G401.6 (cell line): ENCODE data around the gene TMEM89.

ENCODE experiments used
- FAIRE-seq: peaks from 2 replicates; lab custom pipeline; 2012; peaks lifted over from hg19 to GRCh38; lab: Jason Lieb, UNC

Gene TMEM89

DNA sequence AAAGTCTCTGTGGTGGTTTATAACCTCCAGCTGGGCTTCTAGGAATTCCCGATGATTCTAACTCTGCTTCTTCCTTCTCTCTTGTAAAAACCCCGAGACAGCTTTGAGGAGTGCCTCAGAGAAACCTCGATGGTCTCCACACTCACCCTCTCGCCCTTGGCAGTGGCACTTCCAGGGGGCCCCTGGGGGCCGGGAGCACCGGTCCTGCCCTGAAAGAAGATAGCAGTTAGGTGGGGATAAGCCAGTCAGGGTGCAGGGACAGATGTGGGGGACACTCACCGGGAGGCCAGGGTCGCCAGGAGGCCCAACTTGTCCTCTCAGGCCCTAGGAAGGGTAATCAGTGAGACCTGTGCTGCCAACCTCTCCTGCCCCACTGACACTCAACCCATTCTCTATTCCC lies 36.2 kb downstream of the TMEM89 start:
- FAIRE-seq, result no peak

DNA sequence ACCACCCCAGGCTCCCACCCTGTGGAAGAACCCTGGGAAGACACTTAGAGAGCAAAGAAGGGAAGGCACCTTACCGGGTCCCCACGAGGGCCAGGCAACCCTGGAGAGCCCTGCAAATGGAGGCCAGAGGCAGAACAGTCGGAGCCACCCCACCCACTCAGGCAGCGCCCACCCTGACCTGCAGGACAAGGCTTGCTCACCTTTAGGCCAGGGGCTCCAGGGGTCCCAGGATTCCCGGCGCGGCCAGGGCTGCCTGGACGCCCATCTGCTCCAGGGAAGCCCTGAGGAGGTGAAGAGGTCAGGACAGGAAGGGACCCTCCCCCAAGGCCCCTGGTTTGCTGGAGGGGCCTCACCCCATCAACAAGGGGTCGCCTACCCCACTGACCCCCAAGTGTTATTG lies 36.7 kb downstream of the TMEM89 start:
- no peak for FAIRE-seq

DNA sequence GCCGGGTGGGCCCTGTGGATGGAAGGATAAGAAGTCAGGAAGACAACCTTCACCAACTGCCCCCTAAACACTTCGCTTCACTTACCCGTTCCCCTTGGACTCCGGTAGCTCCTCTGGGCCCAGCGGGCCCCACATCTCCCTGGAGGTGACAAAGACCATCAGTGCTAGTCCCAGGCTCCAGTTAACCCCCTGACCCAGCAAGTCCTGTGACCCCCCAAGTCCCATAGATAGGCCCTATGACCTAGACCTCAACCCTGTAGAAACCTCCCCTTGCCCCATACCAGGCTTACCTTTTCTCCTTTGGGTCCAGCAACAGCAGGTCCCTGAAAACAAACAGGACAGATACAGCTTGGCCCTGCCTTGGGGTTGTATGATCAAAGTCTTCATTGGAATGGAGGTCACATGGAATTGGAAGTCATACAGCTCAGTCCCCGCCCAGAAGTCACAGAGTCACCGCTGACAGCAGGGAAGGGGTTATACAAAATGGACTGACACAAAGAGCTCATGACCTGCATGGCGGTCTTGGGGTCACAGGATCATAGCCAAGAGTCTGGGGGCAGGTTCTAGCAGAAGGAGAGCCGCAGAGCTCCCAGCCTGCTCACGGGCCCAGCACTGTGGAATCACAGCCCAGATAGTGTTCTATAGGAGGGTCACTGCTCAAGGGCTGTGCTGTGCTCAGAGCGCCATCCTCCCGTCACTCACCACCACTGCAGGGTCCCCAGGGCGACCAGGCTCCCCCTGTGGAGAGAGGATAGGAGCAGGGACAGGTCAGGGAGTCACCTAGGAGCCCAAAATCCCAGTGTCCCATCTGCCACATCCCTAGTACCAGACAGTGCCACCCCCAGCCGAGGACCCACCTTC lies 39.7 kb downstream of the TMEM89 start:
- FAIRE-seq, result no peak

DNA sequence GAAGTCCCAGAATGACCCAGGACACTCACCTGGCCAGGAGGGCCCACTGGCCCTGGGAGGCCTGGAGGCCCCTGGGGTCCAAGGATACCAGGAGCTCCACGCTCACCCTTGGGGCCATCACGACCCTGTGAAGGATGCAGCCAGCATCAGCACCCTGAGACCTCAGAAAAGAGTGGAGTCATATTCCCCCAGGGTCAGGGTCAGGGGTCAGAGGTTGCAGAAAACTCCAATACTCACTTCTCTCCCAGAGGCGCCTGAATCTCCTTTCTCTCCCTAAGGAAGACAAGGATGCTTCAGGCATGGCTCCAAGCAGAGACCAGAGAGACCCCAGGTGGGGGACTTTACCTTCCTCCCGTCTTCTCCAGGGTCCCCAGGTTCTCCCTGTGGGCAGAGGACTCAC lies 44.9 kb downstream of the TMEM89 start:
- FAIRE-seq, result no peak

DNA sequence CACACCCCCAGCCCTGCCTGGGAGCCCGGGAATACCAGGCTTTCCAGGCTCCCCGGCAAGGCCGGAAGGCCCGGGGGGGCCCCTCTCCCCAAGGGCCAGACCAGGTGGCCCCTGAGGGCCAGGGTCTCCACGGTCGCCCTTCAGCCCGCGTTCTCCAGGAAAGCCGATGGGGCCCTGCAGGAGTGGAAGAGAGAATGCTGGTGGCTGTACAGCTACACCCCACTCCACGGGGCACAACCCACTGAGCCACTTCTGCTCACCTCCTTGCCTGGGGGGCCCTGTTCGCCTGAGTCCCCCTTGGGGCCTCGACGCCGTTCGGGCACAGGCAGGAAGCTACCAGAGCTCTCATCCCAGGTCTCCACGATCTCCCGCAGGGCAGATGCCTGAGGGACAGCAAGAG lies 46.2 kb downstream of the TMEM89 start:
- no peak for FAIRE-seq

DNA sequence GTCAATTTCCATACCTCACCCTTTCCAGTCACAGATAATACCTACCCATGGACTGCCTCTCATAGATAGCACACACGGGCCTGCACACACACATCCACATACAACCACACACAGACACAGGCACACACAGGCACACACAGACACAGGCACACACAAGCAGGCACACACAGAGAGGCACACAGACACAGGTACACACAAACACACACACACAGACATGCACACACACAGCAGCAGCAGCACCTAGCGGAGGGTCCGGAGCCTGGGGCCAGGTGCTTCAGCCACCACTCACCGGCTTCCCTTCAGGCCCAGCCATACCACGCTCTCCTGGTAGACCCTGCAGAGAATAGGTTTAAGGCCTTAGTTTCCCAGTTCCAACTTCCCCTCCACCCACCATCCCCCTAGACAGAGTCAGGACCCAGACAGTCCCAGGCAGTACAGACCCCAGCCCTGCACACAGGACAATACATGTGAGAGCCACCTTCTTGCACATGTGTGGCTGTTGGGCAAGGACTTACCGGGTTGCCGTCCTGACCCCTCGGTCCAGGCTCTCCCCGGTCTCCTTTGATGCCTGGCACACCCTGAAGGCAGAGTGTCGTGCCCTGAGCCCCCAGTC lies 47.5 kb downstream of the TMEM89 start:
- FAIRE-seq, result no peak

DNA sequence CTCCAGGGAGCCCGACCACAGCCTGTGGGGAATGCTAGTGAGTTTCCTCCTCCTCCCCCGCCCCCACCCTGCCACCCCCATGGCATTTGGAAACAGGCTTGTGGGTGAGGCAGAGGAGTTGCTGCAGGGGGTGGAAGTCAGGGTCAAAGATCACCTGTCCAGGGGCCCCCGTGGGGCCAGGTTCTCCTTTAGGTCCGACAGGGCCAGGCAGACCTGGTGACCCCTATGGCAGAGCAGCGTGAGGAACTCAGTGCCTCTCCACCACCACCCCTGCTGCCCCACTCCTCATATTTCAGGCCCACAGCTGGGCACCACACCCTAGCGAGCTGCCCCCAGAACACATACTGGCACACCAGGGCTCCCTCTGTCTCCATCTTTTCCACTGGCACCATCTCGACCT lies 49.1 kb downstream of the TMEM89 start:
- no peak for FAIRE-seq

DNA sequence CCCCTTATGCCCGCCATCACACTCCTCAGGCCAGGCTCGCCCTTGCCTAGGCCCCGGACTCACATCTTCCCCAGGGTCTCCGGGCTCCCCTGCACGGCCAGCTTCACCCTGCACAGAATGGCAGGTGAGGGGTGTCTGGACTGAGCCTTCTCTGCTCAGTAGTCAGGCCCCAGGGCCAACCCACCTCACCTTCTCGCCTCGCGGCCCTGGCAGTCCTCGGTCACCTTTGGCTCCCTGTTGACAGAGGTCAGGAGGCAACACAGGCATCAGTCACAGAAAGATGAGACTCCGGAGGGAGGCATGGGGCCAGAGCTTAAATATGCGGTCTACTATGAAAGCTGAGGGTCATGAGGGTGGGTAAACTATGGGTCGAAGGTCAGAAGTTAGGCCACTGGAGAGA lies 49.6 kb downstream of the TMEM89 start:
- no peak for FAIRE-seq
